Esophagus squamous epithelium (tissue), 5 donors: ENCODE data around the gene PHC2. TPM values are rescaled to one million over a fixed set of nuclear protein-coding genes. Genes with fewer than 3 reads are reported as not detected.

Source experiments
- DNase-seq: peaks from one replicate; lab custom pipeline; 2025; lab: John Stamatoyannopoulos, UW
- H3K27ac ChIP-seq, 4 donors: fragments of 200-600 bp; sonication (generic); one replicate each; pipeline ENCODE4 v1.5.1; 2016 to 2019; ENCODE audit warnings: mild to moderate bottlenecking in 1 of 4
- H3K27me3 ChIP-seq, 4 donors: fragments of 200-600 bp; sonication (generic); 1 replicate in 3 of 4; 2 replicates in 1 of 4; pipeline versions ENCODE4 v1.5.1 to v1.6.0; 2017 to 2021; ENCODE audit warnings: antibody characterized with exemption in 1 of 4
- H3K36me3 ChIP-seq, 3 donors: fragments of 200-600 bp; sonication (generic); one replicate each; pipeline ENCODE4 v1.5.1; 2016 to 2019
- H3K4me1 ChIP-seq, 3 donors: fragments of 200-600 bp; sonication (generic); one replicate each; pipeline ENCODE4 v1.5.1; 2017 to 2019
- H3K4me3 ChIP-seq, 4 donors: fragments of 200-600 bp; sonication (generic); 1 replicate in 3 of 4; 2 replicates in 1 of 4; pipeline ENCODE4 v1.5.1; 2016 to 2019; ENCODE audit warnings: mild to moderate bottlenecking in 2 of 4, moderate library complexity in 1 of 4
- H3K9me3 ChIP-seq, 3 donors: fragments of 200-600 bp; sonication (generic); one replicate each; pipeline ENCODE4 v1.5.1; 2016 to 2019
- CTCF ChIP-seq, 6 experiments: fragments of 450-650 bp in 4 of 6; fragments of 200-600 bp in 2 of 6; sonication (generic) in 2 of 6; IDR thresholded peaks; one replicate each; pipeline ENCODE4 v1.5.1; 2016 to 2019; ENCODE audit warnings: antibody characterized with exemption in 6 of 6, mild to moderate bottlenecking in 4 of 6, moderate library complexity in 4 of 6
- POLR2A ChIP-seq, 4 donors: fragments of 450-650 bp; IDR thresholded peaks; one replicate each; pipeline ENCODE4 v1.6.1; 2017; ENCODE audit warnings: antibody characterized with exemption in 4 of 4, mild to moderate bottlenecking in 4 of 4, moderate library complexity in 3 of 4
- WGBS, 2 donors: methylation state at CpG; one replicate each; pipeline ENCODE4 v1.1.5; 2018; 5-methylcytosine and 5-hydroxymethylcytosine counted together
- intact Hi-C: fragments of 100-400 bp; cut with DNase I; formaldehyde crosslinking; loops from one replicate; pipeline ENCODE4 v1.15.0; 2022
- total RNA-seq, 4 donors: library from RNA; depleted of rRNA; stranded (reverse); fragments of >200 nt; gene quantifications; one replicate each; pipeline ENCODE4 v1.1.0, GENCODE V29; 2016
- donor health status: DM: yes; HTN: yes; CAD: no.

Gene PHC2
- total RNA-seq, 4 donors from 2014 or later = 27.4 to 92.1 (median 50.6) TPM

GRCh38 chr1:33360367-33360766 is 70.5 kb downstream of the PHC2 start:
- H3K4me3 ChIP-seq = no peak overlapping the region
- no peak for DNase-seq
- no peaks in the 10 kb centered on the region for H3K9me3 ChIP-seq
- 36 to 47% methylated on average over 1 of the region's 1 CpG for WGBS, 2 donors
- TF ChIP-seq CTCF (IDR thresholded peaks at IDR 0.05) (no peak), POLR2A (IDR thresholded peaks at IDR 0.05) (no peak)
- H3K36me3 ChIP-seq = no peaks in the 10 kb centered on the region
- intact Hi-C loops = loop anchor here (10.0 kb wide), 1 partner anchor 246 kb away; no protein-coding TSS in a partner anchor
- H3K27ac ChIP-seq = no peak overlapping the region
- peaks cover 15 to 55% (median 16%) of the 10 kb centered on the region in 3 donors for H3K4me1 ChIP-seq
- H3K27me3 ChIP-seq = no peaks in the 10 kb centered on the region

DNA sequence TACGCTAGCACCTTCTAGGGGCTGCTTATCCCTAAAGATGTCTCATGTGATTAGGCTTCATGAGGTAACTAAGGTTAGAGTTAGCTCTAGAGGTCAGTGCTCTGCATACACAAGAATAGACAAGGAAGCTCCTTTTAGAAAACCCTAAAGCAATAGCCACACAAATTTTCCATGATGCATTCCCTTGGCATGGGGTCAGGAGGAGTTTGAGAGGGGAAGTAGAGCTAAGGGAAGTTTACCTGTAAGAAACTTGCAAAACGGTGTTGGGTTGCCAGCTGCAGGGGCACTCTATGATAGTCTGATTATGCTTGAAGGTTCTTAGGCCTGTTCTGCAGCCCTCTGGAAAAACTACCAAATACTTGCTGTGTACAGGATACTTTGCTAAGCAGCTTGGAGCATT is 71.0 kb downstream of the PHC2 start:
- no peak overlapping the region for H3K27ac ChIP-seq
- TF ChIP-seq CTCF (IDR thresholded peaks at IDR 0.05) (no peak), POLR2A (IDR thresholded peaks at IDR 0.05) (no peak)
- intact Hi-C loops = loop anchor here (10.0 kb wide), 1 partner anchor 245 kb away; no protein-coding TSS in a partner anchor
- DNase-seq = no peak
- peaks cover 0 to 3% (median 0%) of the 10 kb centered on the region in 3 donors for H3K36me3 ChIP-seq
- H3K4me3 ChIP-seq = no peak overlapping the region
- H3K9me3 ChIP-seq = no peaks in the 10 kb centered on the region
- peaks cover 15 to 51% (median 16%) of the 10 kb centered on the region in 3 donors for H3K4me1 ChIP-seq
- no peaks in the 10 kb centered on the region for H3K27me3 ChIP-seq
- WGBS, 2 donors = 44 to 59% methylated on average over 2 of the region's 2 CpGs

DNA sequence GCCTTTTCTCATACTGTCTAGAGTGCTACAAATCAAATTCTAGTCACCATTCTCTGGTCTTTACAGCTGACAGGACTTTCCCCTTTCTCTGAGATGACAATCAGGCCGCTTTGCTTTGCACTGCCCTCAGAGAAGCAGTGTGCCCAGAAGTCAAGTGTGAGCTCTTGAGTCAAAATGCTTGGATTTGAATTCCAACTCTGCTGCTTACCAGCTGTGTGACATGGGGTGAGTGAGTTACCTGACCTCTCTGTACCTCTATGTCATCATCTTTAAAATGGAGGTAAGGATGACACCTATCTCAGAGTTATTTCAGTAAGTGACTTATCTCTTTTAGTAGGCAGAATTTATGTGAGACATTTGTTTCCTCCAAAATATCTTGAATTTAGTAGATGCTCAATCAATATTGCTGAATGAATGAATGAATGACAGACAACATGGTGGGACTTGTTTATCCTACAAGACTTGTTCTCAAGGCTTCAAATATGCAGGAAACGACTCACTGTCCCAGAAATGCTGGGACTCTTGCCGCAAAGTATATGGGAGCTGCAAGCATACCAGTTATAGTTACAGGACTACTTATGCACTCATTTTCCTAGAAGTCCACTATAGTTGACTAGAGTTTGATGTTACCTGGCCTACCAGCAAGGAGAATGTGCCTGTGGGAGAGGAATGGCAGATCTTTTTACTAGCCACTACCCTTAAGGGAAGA is 71.9 kb downstream of the PHC2 start:
- TF ChIP-seq CTCF (IDR thresholded peaks at IDR 0.05) (no peak), POLR2A (IDR thresholded peaks at IDR 0.05) (no peak)
- intact Hi-C loops = no loop called here
- no peak for DNase-seq
- whole genome bisulfite sequencing, 2 donors = 68 to 87% methylated on average over 1 to 3 of the region's 3 CpGs
- Histone ChIP-seq H3K4me3 (no peak overlapping the region), H3K27ac (no peak overlapping the region), H3K9me3 (no peaks in the 10 kb centered on the region), H3K4me1 (peaks cover 6 to 41% (median 8%) of the 10 kb centered on the region in 3 donors), H3K27me3 (no peaks in the 10 kb centered on the region), H3K36me3 (peaks cover 0 to 13% (median 0%) of the 10 kb centered on the region in 3 donors)

- intact Hi-C loops = no loop called here
- no peaks in the 10 kb centered on the region for H3K27me3 ChIP-seq
- H3K36me3 ChIP-seq = peaks cover 0 to 17% (median 0%) of the 10 kb centered on the region in 3 donors
- no peak overlapping the region for H3K27ac ChIP-seq
- no peaks in the 10 kb centered on the region for H3K9me3 ChIP-seq
- peaks cover 0 to 34% (median under 1%) of the 10 kb centered on the region in 3 donors for H3K4me1 ChIP-seq
- 41 to 46% methylated on average over 4 of the region's 4 CpGs for WGBS, 2 donors
- no peak for DNase-seq
- H3K4me3 ChIP-seq = no peak overlapping the region
- TF ChIP-seq POLR2A (IDR thresholded peaks at IDR 0.05) (no peak), CTCF (IDR thresholded peaks at IDR 0.05) (no peak)
Measured at GRCh38 chr1:33358114-33358794, 72.6 kb downstream of the PHC2 start.

GRCh38 chr1:33357099-33357498 is 73.8 kb downstream of the PHC2 start:
- Histone ChIP-seq H3K27me3 (no peaks in the 10 kb centered on the region), H3K9me3 (no peaks in the 10 kb centered on the region)

More at GRCh38 chr1:33357099-33357498, 73.8 kb downstream of the PHC2 start:
- Histone ChIP-seq H3K27ac (no peak overlapping the region), H3K36me3 (peaks cover 0 to 17% (median 0%) of the 10 kb centered on the region in 3 donors), H3K4me1 (peaks cover 0 to 25% (median 0%) of the 10 kb centered on the region in 3 donors), H3K4me3 (no peak overlapping the region)
- intact Hi-C loops = no loop called here
- WGBS, 2 donors = 91 to 98% methylated on average over 5 of the region's 5 CpGs
- TF ChIP-seq CTCF (IDR thresholded peaks at IDR 0.05) (no peak), POLR2A (IDR thresholded peaks at IDR 0.05) (no peak)
- no peak for DNase-seq
